ENCODE data around the gene BRAF.
"Not testable (repeated sequence)": the region's sequence is repeated elsewhere in the genome, so short reads cannot be mapped to it uniquely, and the experiment has no call there.

Gene BRAF

DNA sequence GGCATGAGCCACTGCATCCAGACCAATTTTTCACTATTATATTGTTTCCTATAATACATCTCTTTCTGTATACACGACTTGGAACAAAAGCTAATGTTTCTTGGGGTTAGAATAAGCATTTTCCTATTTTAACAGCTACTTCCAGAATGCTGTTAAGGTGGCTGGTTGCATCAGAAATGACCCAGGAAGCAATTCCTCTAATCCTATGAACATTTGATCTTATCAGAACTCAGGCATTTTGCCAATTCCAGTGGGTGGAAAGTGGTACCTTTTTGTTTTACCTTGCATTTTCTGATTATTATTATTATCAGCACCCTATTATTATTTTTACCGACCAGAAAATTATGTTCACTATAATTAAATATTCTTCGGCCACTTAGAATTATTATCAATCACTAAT is 154.9 kb downstream of the BRAF start:
- no peak for DNase-seq (ENCODE audit: low spot score)

DNA sequence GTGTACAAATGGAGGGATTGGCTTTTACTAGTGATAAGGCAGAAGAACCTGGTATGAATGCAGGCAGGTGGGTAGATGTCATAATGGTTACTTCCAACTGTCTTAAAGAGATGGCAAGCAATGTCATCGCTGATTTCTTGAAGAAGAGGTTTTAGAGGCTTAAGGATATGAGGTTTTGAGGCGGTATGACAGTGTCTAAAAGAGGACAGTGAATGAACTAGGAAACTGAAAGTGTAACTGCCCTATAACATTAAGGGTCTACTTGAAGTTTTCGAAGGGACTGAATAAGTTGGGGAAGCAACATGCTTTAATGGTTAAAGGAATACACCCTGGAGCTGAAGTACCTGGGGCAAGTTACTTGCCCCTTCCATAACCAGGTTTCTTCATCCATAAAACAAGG is 157.3 kb downstream of the BRAF start:
- DNase-seq (ENCODE audit: low spot score): no peak

DNA sequence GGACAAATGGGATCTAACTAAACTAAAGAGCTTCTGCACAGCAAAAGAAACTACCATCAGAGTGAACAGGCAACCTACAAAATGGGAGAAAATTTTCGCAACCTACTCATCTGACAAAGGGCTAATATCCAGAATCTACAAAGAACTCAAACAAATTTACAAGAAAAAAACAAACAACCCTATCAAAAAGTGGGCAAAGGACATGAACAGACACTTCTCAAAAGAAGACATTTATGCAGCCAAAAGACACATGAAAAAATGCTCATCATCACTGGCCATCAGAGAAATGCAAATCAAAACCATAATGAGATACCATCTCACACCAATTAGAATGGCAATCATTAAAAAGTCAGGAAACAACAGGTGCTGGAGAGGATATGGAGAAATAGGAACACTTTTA is 159.3 kb downstream of the BRAF start:
- not testable (repeated sequence) for DNase-seq (ENCODE audit: low spot score)

DNA sequence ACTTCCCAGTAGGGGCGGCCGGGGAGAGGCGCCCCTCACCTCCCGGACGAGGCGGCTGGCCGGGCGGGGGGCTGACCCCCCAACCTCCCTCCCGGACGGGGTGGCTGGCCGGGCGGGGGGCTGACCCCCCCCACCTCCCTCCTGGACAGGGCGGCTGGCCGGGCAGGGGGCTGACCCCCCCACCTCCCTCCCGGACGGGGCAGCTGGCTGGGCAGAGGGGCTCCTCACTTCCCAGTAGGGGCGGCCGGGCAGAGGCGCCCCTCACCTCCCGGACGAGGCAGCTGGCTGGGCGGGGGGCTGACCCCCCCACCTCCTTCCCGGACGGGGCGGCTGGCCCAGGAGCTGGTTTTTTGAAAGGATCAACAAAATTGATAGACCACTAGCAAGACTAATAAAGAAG is 161.6 kb downstream of the BRAF start:
- DNase-seq (ENCODE audit: low spot score): not testable (repeated sequence)

DNA sequence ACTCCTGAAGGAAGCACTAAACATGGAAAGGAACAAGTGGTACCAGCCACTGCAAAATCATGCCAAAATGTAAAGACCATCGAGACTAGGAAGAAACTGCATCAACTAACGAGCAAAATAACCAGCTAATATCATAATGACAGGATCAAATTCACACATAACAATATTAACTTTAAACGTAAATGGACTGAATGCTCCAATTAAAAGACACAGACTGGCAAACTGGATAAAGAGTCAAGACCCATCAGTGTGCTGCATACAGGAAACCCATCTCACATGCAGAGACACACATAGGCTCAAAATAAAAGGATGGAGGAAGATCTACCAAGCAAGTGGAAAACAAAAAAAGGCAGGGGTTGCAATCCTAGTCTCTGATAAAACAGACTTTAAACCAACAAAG is 163.4 kb downstream of the BRAF start:
- not testable (repeated sequence) for DNase-seq (ENCODE audit: low spot score)

DNA sequence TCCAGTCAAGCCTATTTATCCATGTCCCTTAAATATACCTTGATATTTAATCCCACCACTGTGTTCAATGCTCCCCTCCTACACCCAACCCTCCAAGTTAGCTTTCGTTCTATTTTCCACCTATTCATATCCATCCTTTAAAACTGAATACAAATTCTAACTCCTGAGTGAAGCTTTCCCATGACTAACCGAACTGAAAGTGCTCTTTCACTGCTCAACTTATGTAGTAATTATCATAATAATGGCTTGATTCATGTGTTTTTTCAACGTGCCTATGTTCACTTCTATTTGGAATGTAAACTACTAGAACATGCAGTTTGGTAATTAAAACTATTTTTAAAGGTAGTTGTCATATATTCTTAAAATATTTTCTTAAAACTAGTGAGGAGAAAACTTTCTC is 170.2 kb downstream of the BRAF start:
- no peak for DNase-seq (ENCODE audit: low spot score)

DNA sequence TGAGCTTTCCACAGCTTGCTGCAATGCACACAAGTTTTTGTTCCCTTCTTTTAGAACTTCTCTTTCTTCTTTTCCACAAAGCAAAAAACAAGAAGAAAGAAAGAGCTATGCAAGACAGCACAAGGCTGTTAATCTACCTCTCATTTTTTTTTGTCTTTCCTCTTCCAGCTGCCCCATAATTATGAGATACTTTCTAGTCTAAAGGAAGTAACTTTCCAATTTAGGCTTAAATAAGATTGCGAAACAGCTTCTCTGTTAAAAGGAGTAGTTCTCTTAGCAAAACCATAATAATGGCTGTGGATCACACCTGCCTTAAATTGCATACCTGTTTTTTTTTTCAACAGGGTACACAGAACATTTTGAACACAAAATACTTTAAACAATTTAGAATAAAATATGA is 172.2 kb downstream of the BRAF start:
- DNase-seq (ENCODE audit: low spot score): no peak

DNA sequence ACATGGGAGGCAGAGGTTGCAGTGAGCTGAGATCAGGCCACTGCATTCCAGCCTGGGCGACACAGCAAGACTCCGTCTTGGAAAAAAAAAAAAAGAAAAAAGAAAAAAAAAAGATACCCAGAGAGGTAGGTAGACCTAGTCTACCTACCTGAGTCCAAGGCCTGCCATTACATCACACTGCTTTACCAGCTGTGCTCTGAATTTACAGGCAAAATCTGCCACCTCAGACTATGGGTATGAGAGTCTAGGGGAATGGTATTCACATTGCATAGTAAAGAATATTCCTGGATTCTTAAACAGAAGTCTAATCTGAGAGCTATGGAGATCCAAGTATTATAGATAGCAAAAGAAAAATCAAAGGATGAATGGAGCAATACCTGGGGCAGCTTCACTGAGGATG is 178.0 kb downstream of the BRAF start:
- no peak for DNase-seq (ENCODE audit: low spot score)

DNA sequence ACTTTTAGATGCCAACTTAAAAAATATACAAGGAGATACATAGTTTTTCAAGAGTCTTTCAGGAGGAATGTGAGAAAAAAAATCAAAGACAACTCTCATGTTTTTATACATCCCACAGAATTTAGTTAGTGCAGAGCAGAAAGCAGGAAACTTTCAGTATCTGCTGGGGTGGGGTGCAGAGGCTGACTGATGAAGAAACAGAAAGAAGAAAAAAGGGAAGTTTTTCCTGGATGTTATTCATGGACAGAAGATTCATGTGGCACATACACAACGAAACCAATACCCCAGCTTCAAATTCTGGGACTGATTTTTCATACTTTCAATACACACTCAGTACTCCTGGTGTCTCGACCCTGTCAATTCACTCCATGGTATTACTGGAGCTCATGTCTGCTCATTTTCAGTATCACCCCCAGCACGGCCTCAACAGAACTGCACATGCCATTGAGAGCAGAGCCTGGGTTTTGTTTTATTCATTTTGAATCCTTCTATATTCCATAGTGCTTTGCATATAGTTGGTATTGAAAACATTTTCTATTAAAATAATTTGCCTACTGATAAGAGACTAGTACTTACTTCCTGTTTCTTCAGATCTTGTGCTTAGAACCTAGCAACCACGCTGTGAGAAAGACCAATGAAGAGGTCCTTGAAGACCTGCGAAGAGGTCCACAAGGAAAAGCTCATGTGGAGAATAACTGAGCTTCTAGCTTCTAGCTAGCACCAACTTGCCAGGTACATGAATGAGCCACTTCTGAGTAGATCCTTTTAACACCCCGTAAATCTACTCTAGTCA is 179.3 kb downstream of the BRAF start:
- no peak for DNase-seq (ENCODE audit: low spot score)

DNA sequence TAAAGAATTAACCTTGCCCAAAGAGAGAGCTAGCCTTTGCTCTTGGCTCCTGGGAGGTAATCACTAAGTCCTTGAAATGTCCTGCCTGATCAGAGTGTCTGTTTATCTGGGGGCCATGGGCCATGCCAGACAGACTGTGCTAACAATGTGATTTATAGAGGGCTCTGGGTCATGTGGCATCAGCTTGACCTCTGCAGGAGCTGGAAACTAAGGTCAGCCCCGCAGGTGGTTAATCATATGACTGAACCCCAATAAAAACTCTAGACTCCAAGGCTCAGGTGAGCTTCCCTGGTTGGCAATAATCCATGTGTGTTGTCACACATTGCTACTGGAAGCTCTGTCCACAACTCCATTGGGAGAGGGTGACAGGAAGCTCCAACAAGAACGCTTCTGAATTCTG is 180.7 kb downstream of the BRAF start:
- no peak for DNase-seq (ENCODE audit: low spot score)

DNA sequence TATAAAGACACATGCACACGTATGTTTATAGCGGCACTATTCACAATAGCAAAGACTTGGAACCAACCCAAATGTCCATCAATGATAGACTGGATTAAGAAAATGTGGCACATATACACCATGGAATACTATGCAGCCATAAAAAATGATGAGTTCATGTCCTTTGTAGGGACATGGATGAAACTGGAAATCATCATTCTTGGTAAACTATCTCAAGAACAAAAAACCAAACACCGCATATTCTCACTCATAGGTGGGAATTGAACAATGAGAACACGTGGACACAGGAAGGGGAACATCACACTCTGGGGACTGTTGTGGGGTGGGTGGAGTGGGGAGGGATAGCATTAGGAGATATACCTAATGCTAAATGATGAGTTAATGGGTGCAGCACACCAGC is 181.5 kb downstream of the BRAF start:
- not testable (repeated sequence) for DNase-seq (ENCODE audit: low spot score)

DNA sequence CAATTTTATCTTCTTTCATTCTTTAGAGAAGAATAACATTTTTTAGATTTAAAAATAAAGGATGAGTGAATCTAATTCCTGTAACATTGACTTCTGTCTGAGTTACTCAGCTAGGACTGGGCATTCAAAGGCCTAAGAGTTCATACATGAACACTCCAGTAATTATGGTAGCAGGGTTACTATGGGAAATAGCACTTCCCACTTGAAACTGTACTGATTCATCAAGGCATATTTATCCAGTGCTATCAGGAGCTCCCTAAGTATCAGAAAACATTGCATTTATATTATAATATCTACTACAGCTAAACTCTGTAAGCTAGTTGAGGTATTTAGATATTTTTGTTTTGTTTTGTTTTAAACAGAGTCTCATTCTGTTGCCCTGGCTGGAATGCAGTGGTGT is 186.4 kb downstream of the BRAF start:
- DNase-seq (ENCODE audit: low spot score): no peak

DNA sequence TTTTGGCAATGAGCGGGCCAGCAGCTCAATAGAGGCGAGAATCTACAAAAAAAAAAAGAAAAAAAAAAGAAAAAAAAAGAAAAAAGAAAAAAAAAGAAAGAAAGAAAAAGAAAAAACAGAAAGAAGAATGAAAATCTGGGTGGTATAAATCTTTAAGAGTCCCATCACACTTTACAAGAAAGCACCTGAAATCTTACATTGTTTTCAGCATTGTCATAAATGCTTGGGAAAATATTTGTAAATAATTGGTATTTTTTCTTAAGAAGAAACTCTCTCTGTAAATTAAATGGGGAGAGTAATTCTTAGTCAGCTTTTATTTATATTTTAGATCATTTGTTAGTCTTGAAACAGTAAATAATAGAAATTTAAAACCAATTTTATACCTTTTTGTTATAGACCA is 190.0 kb downstream of the BRAF start:
- DNase-seq (ENCODE audit: low spot score): no peak

DNA sequence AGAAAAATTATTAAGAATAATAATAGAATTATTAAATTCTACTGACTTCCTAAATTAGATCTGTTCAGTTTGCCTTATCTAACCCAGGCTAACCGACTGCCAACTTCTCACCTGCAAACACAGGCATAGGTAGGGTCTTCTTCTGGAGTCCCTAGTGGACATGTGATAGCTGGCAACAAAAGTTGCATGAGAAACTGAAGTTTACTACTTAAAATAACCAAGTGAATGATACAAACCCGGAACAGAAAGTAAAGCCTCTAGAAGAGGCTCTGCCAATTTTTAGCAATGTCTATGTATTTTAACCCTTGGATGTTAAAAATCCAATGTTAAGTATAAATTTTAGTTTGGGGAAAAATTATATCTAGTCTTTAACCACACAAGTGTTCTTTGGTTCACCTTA is 190.6 kb downstream of the BRAF start:
- no peak for DNase-seq (ENCODE audit: low spot score)

DNA sequence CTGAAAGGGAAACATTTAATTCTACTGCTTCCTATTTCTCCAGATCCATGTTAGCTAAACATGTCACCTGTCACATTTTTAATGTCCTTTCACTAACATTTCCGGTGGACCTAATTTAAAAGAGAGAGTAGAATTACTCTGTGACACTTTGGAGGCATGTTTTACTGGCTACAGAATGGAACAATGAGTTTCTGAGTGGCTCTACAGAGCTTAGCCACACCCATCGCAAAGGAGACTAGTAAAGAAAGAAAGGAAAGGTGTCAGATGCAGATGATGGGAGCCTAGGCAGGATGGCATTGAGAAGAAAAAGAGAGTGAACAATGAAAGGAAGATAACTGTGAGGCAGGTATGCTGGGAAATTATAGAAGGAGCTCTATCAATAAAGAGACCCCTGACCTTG is 192.3 kb downstream of the BRAF start:
- DNase-seq (ENCODE audit: low spot score): no peak

DNA sequence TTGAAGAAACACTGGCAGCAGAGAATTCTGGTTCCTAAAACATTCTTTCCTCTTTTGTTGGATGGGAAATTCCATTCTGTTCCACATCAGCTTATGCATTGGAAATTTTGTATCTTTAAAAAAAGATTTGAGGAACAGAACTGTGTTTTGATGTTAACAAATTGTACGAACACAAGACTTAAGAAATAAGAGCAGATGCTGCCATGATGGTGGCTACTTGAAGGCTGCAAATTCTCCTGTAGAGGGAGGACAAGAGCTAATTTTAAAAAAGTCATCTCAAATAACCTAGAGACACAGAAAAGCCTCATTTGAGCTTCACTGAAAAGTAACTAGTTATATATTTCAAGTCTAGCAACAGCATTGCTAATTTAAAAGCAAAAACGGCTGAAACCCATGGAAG is 198.4 kb downstream of the BRAF start:
- DNase-seq (ENCODE audit: low spot score): peak; percentile 20

DNA sequence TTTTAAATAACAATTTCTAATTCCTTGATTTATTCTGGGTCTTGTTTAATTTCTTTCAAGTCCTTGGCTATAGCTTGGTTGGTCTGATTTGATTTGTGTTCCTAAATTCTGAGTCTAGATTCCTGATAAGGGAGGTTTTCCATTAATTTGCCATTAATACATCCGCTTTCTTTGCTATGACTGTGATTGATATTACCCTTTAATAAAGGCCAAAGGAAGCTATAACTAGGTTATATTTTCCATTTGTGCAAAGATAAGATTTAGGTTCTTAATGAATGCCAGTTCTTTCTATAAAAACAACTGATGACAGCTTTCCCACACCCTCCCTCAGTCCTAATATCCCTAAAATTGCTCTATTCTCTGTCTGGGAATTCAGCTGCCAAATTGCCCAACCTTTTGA is 200.0 kb downstream of the BRAF start:
- no peak for DNase-seq (ENCODE audit: low spot score)

DNA sequence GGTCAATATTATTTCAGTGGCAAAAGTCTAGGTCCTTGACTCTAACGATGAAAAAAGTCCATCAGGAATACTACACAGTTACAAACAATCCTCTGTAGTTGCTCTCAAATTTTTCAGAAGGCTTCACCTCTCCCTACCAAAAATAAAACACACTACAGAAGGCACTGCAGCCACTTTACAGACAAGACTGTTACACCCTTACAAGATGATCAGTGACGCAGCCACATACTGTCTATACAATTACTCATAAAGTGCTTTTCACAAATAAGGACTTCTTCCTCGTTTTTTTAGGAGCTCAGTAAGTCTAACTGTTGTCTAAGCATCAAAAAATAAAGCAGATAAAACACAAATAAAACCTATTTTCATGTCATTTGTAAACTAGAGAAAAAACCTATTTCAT is 201.2 kb downstream of the BRAF start:
- DNase-seq (ENCODE audit: low spot score): no peak

DNA sequence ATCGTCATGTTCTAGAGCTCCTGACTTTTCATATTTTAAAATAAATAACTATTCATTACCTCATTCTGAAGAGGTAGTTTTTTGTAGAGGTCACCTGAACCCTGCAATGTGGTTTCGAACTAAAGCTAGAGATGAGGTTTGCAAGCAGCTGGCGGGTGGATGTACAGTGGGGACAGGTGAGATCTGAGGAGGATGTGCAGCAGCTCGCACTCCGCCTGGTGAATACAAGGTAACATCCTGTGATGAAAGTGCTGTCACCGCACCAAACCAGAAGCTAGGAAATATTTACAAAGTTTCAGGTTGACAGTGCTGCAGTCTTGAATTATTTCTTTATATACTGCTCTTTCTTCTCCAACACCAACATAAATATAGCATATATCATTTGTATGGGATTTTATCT is 201.7 kb downstream of the BRAF start:
- no peak for DNase-seq (ENCODE audit: low spot score)

DNA sequence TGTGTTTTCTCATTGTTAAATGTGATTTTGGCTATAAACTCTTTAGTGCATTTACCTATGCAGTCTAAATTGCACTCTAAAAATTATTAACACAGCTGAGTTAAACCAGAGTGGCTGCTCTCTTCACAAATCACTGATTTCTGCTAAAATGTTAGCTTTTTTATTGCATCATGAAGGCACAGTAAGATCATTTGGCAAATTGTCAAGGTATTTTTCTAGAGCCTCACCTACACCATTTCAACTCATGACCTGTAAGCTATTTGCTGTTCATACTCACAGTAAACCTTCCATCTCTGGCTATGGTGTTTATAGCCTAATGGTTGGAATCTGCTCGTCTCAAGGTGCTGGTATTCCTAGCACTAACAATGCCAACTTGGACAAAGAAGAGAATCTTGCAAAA is 202.5 kb downstream of the BRAF start:
- no peak for DNase-seq (ENCODE audit: low spot score)

DNA sequence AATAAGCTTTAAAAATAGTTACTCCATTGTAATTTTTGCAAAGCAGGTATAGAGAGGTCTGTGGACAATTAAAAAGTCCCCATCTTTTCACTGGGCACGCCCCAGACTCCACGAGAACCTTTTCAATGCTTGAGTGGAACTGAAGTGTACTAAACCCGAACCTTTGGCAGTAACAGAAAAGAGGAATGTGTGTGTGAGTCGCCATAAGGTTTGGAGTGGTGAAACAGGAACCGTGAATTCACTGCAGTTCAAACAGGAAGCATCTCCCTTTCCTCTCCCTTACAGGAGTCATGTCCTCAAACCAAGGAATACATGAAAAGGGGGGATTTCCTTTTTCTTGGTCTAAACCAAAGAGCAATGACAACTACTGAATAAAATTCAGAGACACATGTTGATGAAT is 205.0 kb downstream of the BRAF start:
- peak; percentile 30 for DNase-seq (ENCODE audit: low spot score)

DNA sequence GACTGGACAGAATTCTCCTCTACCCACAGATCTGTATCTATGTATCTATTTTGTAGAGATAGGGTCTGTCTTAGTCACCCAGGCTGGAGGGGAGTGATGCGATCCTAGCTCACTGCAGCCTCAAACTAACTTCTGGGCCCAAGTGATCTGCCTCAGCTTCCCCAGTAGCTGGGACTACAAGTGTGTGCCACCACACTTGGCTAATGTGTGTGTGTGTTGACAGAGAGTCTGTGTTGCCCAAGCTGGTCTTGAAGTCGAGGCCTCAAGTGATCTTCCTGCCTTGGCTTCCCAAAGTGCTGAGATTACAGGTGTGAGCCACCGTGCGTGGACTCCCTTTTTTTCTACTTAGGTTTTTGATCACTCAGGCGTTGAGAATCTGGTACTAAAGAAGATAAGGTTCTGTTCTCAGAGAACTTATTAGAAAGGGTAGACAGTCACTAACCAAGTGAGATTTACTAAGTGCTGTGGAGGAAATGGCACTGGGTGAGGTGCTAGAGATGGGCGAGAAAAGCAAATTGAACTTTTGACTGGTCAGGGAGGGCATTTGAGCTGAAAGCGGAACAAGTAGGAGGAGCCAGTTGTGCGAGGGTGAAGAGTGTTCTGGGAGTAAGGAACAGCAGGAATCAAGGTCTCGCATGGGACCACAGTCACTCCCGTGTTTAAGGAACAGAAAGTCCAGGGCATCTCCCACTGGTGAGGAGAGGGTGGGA is 210.2 kb downstream of the BRAF start:
- no peak for DNase-seq (ENCODE audit: low spot score)

DNA sequence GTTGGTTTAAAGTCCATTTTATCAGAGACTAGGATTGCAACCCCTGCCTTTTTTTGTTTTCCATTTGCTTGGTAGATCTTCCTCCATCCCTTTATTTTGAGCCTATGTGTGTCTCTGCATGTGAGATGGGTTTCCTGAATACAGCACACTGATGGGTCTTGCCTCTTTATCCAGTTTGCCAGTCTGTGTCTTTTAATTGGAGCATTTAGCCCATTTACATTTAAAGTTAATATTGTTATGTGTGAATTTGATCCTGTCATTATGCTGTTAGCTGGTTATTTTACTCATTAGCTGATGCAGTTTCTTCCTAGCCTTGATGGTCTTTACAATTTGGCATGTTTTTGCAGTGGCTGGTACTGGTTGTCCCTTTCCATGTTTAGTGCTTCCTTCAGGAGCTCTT is 212.3 kb downstream of the BRAF start:
- not testable (repeated sequence) for DNase-seq (ENCODE audit: low spot score)

DNA sequence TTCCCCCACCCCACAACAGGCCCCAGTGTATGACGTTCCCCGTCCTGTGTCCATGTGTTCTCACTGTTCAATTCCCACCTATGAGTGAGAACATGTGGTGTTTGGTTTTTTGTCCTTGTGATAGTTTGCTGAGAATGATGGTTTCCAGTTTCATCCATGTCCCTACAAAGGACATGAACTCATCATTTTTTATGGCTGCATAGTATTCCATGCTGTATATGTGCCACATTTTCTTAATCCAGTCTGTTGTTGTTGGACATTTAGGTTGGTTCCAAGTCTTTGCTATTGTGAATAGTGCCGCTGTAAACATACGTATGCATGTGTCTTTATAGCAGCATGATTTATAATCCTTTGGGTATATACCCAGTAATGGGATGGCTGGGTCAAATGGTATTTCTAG is 216.0 kb downstream of the BRAF start:
- DNase-seq (ENCODE audit: low spot score): not testable (repeated sequence)
